Subcutaneous adipose tissue (tissue), 4 donors: ENCODE data around the gene GABPB1. TPM values are rescaled to one million over a fixed set of nuclear protein-coding genes. Genes with fewer than 3 reads are reported as not detected.

ENCODE experiments used
- total RNA-seq, 4 donors: library from RNA; depleted of rRNA; stranded (reverse); fragments of >200 nt; gene quantifications; one replicate each; pipeline ENCODE4 v1.1.0, GENCODE V29; 2016
- TF ChIP-seq, protein P1 (sequence below): fragments of 450-650 bp; IDR thresholded peaks from one replicate; pipeline ENCODE4 v1.5.1; 2016; ENCODE audit warnings: low read depth, mild to moderate bottlenecking, control low read depth, antibody characterized with exemption, moderate library complexity

The GABPB1 gene
- 10 to 100 TPM; 14.3 to 20.9 (median 17.4) TPM for total RNA-seq

DNA sequence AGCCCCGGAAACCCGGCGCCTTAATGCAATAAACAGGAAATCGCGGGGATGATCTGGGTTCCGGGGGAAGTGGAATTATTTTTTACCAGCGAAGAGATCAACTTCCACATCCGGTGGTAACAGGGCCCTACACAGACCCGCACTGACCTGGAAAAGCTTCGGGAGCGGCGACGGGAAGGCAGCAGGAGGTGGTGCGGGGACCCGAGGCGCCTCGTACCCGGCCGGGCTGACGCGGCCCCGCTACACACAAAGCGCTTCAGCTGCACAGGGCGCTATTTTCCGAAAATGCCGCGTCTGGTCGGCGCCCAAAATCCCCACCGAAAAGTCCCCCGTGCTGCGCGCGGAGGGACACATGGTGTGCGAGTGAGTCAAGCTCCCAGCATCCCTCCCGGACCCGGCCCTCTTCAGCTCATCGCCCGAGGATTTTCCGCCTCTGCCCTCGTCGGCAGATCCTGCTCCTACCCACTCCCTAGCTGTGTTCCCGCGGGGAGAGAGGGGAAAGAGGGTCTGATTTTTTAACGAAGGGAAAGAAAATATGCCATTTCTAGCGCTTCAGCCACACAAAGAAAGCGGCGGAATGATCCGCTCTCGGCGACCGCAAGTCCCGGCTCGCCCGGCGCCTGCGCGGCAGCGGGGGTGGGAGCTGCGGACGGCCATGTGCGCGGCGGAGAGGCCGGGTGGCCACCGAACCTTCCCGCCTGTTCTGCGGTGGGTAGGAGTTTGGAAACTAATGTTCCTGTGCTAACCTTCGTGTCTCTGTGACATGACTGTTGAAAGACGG is at the start of gene GABPB1:
GABPB1 (minus strand) TSS at position 361 of the 781 bp plus-strand sequence. CDS start 45,400 bp downstream, outside the sequence.
- TF ChIP-seq, protein P1, sequence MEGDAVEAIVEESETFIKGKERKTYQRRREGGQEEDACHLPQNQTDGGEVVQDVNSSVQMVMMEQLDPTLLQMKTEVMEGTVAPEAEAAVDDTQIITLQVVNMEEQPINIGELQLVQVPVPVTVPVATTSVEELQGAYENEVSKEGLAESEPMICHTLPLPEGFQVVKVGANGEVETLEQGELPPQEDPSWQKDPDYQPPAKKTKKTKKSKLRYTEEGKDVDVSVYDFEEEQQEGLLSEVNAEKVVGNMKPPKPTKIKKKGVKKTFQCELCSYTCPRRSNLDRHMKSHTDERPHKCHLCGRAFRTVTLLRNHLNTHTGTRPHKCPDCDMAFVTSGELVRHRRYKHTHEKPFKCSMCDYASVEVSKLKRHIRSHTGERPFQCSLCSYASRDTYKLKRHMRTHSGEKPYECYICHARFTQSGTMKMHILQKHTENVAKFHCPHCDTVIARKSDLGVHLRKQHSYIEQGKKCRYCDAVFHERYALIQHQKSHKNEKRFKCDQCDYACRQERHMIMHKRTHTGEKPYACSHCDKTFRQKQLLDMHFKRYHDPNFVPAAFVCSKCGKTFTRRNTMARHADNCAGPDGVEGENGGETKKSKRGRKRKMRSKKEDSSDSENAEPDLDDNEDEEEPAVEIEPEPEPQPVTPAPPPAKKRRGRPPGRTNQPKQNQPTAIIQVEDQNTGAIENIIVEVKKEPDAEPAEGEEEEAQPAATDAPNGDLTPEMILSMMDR, result no peak

DNA sequence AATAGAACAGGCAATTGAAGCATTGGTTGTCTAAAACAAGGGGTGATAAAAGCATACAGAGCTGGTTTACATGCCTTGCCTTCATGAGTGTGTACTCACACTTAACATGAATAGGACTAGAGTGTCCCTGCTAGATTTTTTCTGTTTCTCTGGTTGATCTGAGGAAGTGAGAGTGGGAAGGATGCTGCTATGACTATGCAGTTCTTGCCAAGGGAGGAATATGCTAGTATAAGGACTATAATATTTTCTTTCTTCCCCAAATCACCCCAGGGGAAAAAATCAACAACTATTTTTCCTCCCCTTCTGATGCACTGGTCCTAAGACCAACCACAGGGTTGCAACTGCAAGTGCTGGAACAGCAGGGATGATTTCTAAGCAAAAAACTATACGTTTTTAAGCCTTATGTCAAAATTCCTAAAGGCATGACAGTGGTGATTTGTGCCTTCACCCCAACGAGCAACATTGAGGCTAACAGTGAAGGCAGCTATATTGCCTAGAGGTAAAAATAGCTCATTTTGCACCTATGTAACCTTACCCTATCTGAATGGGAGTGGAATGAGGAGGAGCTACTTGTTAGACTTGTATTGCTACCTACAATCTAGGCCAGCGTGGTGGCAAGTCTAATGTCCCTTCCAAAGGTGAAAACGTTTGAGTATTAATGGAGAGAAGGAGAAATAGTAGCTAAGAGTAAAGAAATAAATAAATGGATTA is 35.7 kb upstream of the GABPB1 start:
- TF ChIP-seq, protein P1, result no peak

DNA sequence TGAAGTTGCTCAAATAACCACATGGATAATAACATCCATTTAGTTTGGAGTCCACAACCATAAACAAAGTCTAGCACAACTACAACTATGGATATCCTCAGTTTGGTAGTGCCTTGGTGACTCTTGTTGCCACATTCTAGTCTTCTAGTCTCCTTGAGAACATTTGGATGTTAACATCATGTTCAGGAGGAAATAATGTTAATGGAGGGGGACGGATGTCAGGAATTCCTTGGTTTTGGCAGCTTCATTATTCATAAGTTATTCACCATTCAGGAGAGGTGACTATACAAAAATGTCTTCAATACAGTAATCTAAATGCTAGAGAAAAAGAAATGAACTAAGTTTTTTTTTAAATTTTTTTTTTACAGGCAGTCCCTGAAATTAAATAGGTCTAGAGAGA is 26.4 kb upstream of the GABPB1 start:
- TF ChIP-seq, protein P1, result no peak

DNA sequence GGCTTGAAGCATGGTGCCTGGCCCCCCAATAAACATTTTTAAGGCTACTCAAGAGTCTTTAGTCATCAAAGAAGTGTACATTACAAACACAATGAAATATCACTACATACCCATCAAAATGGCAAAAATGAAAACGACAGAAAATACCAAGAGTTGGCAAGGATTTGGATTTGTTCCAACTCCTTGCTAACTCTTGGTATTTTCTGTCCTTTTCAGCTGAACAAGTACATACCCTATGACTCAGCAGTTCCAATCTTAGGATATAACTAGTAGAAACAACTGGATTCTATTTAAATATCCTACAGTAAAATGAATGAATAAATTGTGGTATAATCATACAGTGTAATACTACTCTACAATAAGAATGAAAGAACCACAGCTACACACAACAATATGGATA is 25.1 kb upstream of the GABPB1 start:
- TF ChIP-seq, protein P1, result no peak

DNA sequence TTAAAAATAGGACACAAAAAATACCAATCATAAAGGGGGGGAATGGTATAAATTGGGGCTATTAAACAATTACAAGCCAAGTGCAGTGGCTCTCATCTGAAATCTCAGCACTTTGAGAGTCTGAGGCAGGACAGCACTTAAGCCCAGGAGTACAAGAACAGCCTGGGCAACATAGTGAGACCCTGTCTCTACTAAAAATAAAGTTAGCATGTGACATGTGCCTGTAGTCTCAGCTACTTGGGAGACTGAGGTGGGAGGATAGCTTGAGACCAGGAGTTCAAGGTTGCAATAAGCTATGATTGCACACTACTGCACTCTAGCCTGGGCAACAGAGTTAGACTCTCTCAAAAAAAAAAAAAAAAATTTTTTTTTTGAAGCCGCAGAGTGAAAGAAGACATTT is 23.8 kb upstream of the GABPB1 start:
- TF ChIP-seq, protein P1, result no peak

DNA sequence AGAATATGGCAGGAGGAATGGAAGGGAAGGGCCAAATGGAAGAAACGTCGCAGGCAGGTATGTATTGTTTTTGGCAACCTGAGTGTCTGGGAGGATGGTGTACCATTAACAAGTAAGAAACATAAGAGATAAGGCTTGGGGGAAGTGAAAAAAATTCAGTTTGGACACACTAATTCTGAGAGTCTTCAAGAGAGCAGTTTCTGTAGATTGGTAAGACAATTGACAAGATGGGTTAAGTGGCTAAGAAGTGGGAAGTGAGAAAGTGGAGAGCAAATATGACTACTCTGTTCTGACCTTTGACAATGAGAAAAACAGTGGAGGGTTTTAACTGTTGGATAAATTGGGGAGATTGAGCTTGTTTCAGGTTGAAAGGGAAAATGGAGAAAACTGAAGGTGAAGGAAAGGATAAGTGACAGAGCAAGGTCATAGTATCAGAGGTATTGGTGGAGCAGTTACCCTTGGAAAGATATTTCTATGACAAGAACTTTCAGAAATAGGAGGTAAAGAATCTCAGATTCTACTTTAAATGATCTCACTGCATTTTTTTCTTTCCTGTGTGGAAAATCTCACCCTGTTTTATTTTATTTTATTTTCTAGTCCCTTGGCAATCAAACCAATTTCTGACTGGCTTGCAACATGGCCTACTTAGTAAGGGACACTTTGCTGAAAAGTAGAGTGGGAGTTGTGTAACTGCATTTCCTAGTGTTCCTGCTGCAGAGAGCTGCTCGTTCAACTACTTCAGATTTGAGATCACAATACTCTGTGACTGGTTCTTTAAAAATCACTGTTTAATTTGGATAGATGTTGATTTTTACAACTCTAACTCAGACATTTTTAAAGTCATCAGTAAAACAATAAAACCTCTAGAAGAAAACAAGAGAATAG is 23.1 kb upstream of the GABPB1 start:
- TF ChIP-seq, protein P1, result no peak
